Fibroblast of peridontal ligament (primary cell): Measurements from ENCODE around the gene ZNF552.
A peak's percentile ranks its signal among the peaks of the same experiment; 100 is the strongest.

Experiments used
- DNase-seq: peaks from one replicate; pipeline ENCODE4 v3.0.0-alpha.2; 2010; ENCODE audit errors: extremely low read depth

ZNF552 gene

GRCh38 chr19:57776764-57777296, 37.9 kb downstream of the ZNF552 start:
- no peak for DNase-seq

GRCh38 chr19:57773488-57773887, 41.2 kb downstream of the ZNF552 start:
- no peak for DNase-seq

- no peak for DNase-seq
These were observed 43.3 kb downstream of the ZNF552 start for GRCh38 chr19:57771417-57771816.

GRCh38 chr19:57769345-57770131, 45.2 kb downstream of the ZNF552 start, which contains the start of gene ZNF586:
Gene ZNF586, plus strand, starts transcription at chr19:57769676. Its CDS starts 167 bp downstream, at chr19:57769843.
- peak; percentile 92 for DNase-seq

GRCh38 chr19:57759096-57759495, 55.6 kb downstream of the ZNF552 start:
- no peak for DNase-seq

GRCh38 chr19:57757941-57758340, 56.8 kb downstream of the ZNF552 start:
- no peak for DNase-seq
